GM19023 (cell line): ENCODE data around the gene GRM5.

Experiments
- ATAC-seq: cut with Tn5 transposase; IDR thresholded peaks from one replicate; pipeline ENCODE4 v1.9.1; 2021; ENCODE audit warnings: mild to moderate bottlenecking, moderate library complexity; ENCODE audit not compliant: unreplicated experiment

Gene GRM5

DNA sequence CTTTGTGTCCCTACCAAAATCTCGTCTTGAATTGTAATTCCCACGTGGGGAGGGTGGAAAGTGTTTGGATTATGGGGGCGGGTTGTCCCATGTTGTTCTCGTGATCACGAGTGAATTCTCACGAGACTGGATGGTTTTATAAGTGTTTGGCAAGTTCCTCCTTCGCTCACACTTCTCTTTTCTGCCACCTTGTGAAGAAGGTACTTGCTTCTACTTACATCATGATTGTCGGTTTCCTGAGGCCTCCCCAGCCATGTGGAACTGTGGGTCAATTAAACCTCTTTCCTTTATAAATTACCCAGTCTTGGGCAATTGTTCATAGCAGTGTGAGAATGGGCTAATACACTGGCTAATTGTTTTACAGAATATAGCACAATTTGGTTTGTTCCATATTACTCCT lies 326.3 kb downstream of the GRM5 start:
- ATAC-seq, result no peak

DNA sequence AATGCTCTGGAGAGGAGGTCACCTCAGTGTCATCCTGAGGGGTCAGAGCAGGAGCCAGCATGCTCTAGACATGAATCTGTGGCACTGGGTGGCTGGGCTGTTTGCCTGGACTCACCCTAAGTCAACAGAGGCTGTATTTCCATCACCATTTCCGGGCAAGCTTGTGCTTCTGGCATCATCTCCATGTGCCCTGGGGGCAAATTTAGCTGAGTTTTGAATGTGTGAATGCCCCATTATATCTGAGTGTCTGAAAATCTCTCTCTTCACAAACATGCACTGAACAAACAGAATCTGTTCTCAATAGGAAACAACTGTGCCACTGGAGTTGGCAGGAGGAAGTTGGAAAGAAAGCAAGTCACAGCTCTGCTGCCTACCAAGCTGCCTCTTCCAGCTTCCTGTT lies 356.2 kb downstream of the GRM5 start:
- no peak for ATAC-seq

DNA sequence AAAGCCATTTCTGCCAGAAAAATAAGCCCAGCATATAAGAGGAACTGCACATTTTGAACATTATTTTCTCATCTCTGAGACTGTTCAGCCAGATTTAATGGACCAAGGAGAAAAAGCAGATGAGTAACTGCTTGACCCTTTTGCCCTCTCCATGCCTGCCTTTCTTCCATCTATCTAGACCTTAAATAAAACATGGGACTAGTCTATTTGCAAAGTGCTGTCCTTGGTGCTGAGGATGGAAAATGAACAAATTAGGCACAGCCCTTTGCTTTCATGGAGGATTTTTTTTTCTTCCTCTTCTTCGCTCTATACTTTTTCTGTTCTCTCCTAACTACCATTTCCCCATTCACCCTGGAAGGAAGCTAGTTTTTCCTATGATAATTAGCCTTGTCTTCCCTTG lies 361.3 kb downstream of the GRM5 start:
- no peak for ATAC-seq

DNA sequence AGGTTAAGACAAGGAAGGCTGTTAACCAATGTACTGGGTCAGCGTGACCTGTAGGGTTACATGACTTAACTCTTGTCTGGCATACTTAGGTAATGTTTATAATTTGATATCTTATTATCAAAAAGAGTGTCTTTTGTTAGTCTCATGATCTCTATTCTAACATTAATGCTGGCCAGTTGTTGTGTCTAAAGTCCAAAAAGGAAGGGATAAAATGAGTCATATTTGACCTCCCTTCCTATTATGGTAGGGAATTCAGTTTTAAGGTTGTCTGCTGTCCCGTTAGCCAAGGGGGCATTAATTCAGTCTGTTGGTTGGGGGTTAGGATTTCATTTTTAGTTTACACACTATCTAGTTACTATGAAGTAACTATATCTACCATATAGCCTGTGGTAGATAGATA lies 364.0 kb downstream of the GRM5 start:
- ATAC-seq, result no peak

DNA sequence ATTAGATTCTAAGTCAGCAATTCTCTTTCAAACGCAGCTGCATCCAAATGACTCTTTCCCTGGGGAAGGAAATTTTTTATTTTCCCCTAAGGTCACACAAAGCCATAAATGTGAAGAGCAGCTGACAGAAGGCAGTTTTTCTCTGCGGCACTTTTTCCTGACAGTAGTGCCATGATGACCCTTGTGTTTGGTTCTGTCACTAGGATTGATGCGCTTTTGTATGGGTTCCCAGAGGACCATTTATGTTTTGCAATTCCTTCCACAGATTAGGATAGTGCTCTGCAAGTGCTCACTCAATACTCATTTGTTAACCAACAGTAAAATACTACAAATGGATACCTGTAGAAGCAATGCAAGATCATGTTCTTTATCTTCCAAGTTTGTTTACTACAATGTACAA lies 368.6 kb downstream of the GRM5 start:
- no peak for ATAC-seq

DNA sequence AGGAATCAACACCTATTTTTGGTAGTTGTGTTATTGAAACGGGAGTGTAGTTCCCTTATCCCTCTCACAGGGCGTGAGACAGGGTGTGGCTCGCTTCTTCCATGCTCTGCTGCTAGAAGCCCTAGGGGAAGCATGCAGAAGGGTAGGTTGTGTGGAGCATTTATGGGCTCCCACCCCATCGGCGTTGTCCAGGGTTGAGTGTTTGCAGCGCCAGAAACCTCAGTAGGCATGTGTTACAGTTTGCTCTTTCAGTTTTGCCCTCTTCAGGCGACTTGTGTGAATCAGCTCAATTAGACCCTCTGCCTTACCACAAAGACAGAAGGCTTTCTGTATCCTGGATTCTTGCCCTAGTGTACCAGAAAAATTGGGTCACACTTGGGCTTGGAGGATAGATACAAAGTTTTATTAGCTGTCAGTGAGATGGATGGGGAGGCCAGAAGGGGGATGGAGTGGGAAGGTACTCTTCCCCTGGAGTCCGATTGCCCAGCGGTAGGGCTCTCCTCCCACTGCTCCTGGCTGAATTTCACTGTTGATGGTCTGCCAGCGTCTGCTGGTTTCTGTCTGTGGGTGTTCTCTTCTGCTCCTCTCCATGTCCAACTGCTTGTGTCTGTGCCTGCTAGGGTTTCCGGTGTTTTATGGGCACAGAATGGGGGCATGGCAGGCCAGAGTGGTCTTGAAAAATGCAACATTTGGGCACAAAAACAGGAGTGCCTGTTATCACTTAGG lies 369.9 kb downstream of the GRM5 start:
- ATAC-seq, result no peak

DNA sequence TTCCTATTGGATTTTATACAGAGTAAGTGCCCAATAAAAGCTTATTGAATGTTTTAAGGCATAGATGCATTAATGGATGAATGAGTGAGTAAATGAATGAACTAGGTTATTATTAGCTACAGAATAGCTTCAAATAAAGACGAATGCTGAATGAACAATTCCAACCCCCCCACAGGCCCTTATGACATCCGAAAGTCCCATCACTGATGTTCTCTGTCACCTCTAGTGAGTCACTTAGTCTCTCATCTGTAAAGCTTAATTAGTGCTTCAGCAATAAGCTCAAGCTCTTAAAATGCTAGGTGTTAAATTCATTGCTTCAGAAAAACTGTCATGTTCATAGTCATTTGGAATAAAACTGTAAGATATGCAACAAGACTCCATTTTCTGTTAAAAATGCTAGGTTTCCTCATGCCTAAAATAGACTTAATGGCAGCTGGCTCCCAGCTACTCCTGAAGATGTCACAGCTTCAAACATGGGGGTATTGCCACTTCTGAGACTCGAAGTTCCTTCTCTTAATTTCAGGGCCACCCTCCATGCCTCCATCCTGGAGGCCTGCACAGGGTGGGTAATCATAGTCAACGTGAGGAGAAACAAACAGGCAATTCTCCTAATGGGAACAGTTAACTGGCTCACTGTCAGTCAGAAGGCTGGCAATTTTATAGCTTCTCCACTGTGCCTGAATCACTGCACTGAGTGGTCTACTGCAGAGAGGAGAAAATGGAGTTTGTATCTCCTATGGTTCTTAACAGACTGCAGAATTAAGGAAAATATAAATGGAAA lies 373.3 kb downstream of the GRM5 start:
- no peak for ATAC-seq

DNA sequence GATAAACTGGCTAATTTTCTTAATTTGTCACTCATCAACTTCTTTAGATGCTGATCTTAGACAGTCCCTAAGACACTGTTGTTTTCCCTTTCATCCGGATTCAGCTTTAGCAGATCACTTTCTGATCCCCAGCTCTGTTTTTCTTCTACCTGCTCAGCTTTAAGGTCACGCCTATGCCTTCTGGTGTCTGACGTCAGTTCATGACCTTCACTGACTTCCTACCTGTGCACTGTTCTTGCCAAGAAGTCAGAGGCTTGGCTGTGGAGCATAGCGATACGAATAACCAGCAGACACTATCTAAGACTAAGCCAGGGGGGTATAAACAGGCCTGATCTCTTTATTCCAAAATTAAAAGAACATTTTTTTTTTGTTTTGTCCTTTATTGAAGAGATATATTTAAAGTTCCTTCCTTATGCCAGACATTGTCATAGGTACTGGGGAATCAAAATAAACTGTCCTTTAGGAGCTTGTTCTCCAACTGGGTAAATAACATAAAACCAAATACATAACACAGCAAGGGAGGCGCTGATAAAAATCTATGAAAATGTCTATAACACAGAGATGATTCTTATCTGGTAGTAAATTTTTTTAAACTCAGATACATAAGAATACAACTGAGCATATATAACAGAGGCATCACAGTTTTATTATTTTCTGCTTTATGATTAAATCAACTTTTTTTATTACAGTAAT lies 376.1 kb downstream of the GRM5 start:
- no peak for ATAC-seq

DNA sequence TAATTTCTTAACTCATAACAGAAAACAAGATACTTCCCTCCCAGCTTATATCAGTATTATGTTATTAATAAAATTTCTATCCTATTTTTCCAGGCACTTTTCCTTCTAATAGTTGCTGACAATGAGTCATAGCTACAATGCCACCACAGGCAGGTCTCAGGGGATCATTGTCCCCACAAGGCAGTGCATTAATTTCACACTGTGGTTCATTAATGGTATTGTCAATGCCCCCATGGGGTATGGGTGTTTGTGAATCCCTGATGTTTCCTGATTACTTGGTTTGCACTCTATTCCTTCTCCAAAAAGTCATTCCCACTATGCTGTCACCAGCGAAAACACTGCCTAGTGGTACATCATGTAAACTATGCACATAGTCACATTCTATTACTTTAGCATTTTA lies 382.8 kb downstream of the GRM5 start:
- no peak for ATAC-seq

DNA sequence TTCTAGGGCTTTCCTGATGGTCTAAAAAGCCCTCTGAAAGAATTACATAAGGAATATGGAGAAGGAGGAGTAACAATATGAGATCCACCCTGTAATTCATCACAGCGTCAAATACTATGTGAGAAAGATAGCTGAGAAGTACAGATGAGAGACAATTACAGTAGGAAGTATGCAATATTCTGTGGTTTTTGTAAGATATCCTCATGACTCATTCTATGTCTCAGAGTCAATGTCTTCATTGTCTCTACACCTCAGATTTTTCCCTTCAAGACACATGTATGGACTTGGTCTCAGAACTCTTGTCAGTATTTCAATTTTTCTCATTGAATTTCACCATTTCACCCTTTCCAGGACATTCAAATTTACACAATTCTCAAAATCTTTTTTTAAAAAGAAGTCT lies 385.0 kb downstream of the GRM5 start:
- ATAC-seq, result no peak

DNA sequence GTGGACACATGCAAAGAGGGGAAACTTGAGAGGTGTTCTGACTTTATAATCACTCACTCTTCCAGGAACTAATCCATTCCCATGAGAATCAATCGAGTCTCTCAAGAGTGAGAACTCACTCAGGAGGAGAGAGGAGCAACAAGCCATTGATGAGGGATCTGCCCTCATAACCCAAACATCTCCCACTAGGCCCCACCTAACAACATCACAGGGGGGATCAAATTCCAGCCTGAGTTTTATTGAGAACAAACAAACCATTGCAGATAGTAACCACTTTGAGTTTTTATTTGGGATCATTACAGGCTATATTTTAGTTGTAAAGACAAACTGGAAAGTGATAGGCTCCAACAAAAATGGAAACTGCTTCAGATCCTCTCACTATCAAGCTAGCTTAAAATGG lies 399.4 kb downstream of the GRM5 start:
- no peak for ATAC-seq

DNA sequence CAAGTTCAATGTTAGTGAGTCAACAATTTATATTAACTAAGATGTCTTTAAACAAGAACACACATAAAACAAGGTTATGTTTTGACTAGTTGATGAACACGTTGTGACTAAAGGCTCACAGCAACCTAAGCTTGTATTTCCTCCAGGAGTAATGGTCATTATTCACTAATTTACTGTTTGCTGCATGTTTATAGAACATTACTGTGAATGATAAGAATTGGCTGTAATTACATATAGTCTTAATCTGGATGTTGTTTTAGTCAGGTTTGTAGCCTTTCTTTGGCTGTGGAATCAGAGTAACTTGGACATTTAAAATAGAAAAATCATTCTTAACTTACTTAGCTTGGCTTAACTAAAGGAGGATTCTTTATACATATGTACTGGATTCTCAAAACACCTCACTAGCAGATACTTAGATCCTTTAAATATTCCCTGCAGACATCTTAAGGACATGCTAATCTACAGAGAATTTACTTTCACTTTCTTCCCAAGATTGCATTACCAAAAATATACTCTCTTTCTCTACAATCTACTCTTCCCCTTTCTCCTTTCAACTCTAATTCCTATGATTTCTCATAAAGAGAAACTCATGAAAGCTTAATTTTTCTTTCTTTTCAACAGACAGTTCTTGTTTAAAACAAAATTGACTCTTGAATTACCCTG lies 408.6 kb downstream of the GRM5 start:
- ATAC-seq, result no peak

DNA sequence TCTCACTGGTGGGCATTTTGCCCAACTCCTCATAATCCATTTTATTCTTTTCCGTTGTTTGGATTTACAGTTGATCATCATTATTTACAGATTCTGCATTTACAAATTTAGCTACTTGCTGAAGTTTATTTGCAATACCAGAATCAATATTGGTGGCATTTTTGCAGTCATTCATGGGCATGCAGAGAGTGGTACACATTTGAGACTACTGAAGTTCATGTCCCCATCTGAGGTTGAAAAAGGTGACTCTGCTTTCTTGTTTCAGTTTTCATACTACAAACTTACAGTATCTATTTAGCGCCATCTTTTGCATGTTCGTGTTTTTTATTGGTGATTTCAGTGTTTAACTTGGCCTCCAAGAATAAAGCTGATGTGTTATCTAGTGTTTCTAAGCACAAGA lies 409.5 kb downstream of the GRM5 start:
- ATAC-seq, result no peak

DNA sequence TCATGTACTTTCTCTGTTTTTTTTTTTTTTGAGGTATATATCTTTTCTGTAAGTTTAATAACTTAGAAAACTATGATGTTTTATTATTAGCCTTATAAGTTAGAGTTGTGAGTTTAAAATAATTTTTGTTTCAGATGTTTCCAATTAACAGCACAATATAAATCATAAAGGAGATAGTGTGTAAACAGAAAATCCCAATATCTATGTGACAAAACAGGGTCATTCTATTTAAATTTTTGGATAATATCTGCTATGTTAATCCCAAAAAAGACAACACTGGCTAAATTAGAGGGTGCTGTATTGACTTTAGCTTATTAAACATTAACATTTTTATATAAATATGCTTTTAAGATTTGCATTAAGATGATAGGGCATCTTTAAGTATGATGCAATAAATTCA lies 410.1 kb downstream of the GRM5 start:
- no peak for ATAC-seq

DNA sequence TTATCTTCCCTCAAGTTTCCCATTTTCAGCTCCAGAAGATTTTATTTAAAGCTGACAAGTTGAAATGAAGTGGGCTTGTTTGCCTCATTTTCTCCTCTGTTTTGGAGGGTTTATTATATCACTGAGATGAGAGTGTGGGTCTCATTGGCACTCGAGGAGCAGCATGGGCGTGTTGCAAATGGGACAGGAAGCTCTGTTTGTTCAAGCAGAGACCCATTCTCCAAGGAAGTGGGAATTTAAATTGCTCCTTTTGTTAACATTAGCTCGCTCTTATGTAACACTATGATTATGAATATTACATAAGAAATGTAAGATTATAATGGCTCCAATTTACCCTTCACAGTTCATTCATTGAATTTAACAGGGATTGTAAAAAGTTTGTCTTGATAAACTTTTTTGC lies 410.6 kb downstream of the GRM5 start:
- ATAC-seq, result no peak

DNA sequence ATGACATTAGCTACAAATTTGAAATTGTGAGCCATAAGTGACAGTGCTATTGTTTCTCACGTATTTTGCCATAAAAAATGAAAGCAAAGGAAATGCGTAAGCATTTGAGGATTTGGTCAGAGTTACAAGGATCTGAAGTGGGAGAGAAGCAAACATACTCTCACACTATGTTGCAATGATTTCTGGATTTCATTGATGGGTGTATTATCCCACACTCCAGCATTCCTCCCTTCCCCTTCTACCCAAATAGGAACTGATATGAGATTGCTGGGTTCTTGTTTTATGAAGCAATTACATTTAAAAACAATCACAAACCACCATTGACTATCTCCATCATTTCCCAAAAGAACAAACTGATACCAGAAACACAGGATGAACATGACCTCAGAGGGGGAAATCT lies 414.2 kb downstream of the GRM5 start:
- no peak for ATAC-seq

DNA sequence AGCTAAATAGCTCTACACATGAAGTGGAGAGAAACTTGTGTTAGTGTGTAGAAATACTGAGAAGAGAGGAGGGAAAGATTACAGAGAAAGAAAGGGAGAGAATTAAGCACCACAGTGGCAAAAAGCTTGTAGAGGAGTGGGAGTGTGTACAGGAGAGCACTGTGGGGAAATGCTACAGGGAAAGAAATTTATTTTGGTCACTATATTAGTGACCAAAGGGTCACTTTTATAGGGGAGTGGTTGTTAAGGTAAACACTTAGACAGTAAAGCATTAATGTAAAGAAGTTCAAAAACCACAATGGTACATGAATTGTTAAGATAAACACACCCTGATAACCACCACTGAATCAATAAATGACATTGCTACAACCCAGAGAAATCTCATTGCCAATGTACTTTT lies 421.1 kb downstream of the GRM5 start:
- no peak for ATAC-seq

DNA sequence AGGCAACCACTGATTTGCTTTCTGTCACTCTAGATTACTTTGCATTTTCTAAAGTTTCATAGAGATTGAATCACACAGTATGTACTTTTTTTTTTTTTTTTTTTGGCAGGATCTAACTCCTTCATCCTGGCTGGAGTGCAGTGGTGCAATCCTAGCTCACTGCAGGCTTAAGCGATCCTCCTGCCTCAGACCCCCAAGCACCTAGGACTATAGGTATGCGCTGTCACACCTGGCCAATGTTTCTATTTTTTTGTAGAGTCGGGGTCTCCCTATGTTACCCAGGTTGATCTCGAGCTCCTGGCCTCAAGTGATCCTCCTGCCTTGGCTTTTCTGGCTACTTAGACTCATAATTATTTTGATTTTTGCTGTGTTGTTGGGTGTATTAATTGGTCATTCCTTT lies 433.6 kb downstream of the GRM5 start:
- ATAC-seq, result no peak

DNA sequence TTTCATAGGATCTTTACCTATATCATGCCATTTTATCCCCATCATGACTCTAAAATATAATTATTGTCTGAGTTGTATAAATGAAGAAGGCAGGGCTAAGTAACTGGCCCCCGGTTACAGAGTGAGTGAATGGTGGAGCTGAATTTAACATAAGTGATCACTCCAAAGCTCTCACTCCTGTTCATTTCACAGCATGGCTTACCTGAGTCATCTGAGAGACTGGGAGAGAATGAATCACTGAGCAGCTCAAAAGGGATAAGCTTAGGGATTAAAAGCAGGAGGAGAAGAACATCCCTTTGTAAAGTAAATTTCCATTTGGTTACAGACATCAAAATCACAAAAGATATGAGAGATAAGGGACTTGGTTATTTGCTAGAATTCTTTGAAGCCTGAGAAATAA lies 434.3 kb downstream of the GRM5 start:
- ATAC-seq, result no peak

DNA sequence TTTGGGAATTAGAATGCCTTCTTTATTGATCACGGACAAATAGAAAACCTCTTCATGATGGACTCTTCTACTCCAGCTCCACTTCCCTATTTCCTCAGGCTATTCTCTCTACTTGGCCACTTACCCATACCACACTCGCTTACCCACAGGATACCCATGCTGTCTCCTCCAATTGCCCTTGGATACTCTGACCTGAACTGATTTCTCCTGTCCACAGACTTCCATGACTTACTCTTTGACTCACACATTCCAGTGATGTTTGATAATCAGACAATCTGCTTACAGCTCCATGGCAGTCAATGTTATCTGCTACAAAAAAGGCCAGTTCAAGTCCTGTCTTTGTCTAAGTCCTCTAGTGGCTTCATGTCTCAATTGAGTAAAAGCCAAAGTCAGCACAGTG lies 436.3 kb downstream of the GRM5 start:
- no peak for ATAC-seq

DNA sequence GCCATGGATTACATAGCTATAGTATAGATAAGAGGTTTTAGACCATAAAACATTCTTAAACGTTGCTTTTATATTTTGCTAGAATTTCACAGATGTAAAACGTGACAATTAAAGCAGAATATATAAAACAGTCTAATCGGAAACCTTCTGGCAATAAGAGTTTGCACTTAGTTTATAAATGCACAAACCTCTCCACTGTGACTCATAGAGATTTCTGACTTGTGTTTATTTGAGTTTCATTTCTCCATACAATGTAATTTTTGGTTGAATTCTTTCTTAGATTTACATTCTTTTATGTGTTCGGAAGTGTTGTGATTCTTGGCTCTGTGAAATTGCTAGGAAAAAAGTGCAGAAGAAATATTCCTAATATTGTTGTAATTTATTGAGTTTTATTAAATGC lies 439.6 kb downstream of the GRM5 start:
- ATAC-seq, result no peak

DNA sequence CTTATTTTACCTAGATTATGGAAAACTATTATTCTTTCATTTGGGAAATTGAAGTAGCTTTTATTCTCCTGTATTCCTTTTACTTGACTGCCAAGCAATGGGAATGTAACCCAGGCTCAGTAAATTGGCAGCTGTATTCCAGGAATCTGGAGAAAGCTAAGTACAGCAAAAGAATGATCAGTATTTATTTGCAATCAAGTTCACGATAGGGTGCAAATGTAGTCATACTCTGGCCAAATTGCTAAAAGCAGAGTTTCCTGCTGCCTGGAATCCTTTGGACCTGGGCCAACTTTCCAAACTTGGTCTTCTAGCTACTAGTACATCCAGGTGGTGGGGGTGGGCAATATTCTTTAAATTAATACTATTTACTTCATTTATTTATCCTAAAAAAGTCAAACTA lies 442.3 kb downstream of the GRM5 start:
- no peak for ATAC-seq
